Pons (tissue), 1 donor: ENCODE measurements around the gene ADAT1.
"Not testable (repeated sequence)": the region's sequence is repeated elsewhere in the genome, so short reads cannot be mapped to it uniquely, and the experiment has no call there.

ENCODE experiments used
- DNase-seq: peaks from one replicate; pipeline ENCODE4 v3.0.0-alpha.2; 2016; ENCODE audit warnings: low spot score

Gene ADAT1

GRCh38 chr16:75620326-75621169, 2.5 kb downstream of the ADAT1 start:
- DNase-seq, result no peak

- no peak for DNase-seq
Measured at GRCh38 chr16:75618780-75619179, 4.3 kb downstream of the ADAT1 start.

GRCh38 chr16:75617121-75617520, 6.0 kb downstream of the ADAT1 start:
- no peak for DNase-seq

- no peak for DNase-seq
Measured at GRCh38 chr16:75616521-75617010, 6.5 kb downstream of the ADAT1 start.

- no peak for DNase-seq
Measured at GRCh38 chr16:75615619-75616018, 7.5 kb downstream of the ADAT1 start.

- no peak for DNase-seq
Measured at GRCh38 chr16:75614066-75614897, 8.8 kb downstream of the ADAT1 start.

GRCh38 chr16:75606507-75606906, 16.6 kb downstream of the ADAT1 start:
- DNase-seq, result no peak

- DNase-seq, result no peak
Measured at GRCh38 chr16:75603241-75603640, 19.8 kb downstream of the ADAT1 start.

GRCh38 chr16:75599452-75600277, 23.4 kb downstream of the ADAT1 start:
- no peak for DNase-seq

- no peak for DNase-seq
Measured at GRCh38 chr16:75593825-75594820, 29.0 kb downstream of the ADAT1 start.

GRCh38 chr16:75593308-75593707, 29.8 kb downstream of the ADAT1 start:
- DNase-seq, result no peak

GRCh38 chr16:75591927-75592326, 31.2 kb downstream of the ADAT1 start:
- DNase-seq, result not testable (repeated sequence)

GRCh38 chr16:75590920-75591843, 31.9 kb downstream of the ADAT1 start:
- DNase-seq, result peak; percentile 84

GRCh38 chr16:75589306-75589705, 33.8 kb downstream of the ADAT1 start:
- DNase-seq, result peak; percentile 43

- no peak for DNase-seq
Measured at GRCh38 chr16:75588716-75589115, 34.4 kb downstream of the ADAT1 start.

GRCh38 chr16:75584108-75584507, 39.0 kb downstream of the ADAT1 start:
- DNase-seq, result no peak

- no peak for DNase-seq
Measured at GRCh38 chr16:75579281-75579834, 43.7 kb downstream of the ADAT1 start.

GRCh38 chr16:75578725-75579124, 44.4 kb downstream of the ADAT1 start:
- DNase-seq, result no peak

- DNase-seq, result no peak
Measured at GRCh38 chr16:75578212-75578611, 44.9 kb downstream of the ADAT1 start.
